HEK293 (cell line): Measurements from ENCODE around the gene PPARG.

Experiments used
- CTCF ChIA-PET: fragments of 350-600 bp; formaldehyde crosslinking; extraction: SDS; loops from one replicate; lab custom pipeline; 2021; ENCODE audit warnings: antibody characterized with exemption; lab: Yijun Ruan, JAX
- POLR2A ChIA-PET: fragments of 300-600 bp; formaldehyde crosslinking; extraction: SDS; loops from one replicate; lab custom pipeline; 2020; ENCODE audit warnings: antibody characterized with exemption, inconsistent platforms; lab: Yijun Ruan, JAX
- H3K27ac ChIP-seq: fragments of 200-500 bp; sonication (Bioruptor generic); 2 replicates; pipeline ENCODE4 v1.5.1; 2014; ENCODE audit warnings: low read depth, low read length, control low read depth, inconsistent platforms; ENCODE audit errors: extremely low read depth
- H3K36me3 ChIP-seq, 2 experiments: fragments of 200-500 bp in 1 of 2; sonication (Bioruptor generic) in 1 of 2; 1 replicate in 1 of 2; 2 replicates in 1 of 2; pipeline ENCODE4 v1.5.1; 2014 to 2017; ENCODE audit warnings: inconsistent platforms in 2 of 2, low read length in 2 of 2; ENCODE audit not compliant: control insufficient read depth in 2 of 2, insufficient read depth in 1 of 2
- H3K4me1 ChIP-seq: fragments of 200-500 bp; sonication (Bioruptor generic); 2 replicates; pipeline ENCODE4 v1.5.1; 2014; ENCODE audit warnings: mild to moderate bottlenecking, low read length, inconsistent platforms; ENCODE audit not compliant: control insufficient read depth, insufficient read depth
- H3K4me3 ChIP-seq: 2 replicates; pipeline ENCODE4 v1.5.1; 2011; ENCODE audit warnings: low read depth, mild to moderate bottlenecking, control low read depth, low read length, moderate library complexity
- H3K9me3 ChIP-seq: fragments of 200-500 bp; sonication (Bioruptor generic); 2 replicates; pipeline ENCODE4 v1.5.1; 2014; ENCODE audit warnings: low read depth, low read length, inconsistent platforms; ENCODE audit not compliant: control insufficient read depth, insufficient read depth
- MZF1 ChIP-seq: fragments of 450-650 bp; formaldehyde crosslinking; IDR thresholded peaks from 2 replicates; pipeline ENCODE4 v1.5.1; 2017; ENCODE audit warnings: missing biosample characterization, missing genetic modification characterization, borderline replicate concordance
- PRDM1 ChIP-seq: fragments of 450-650 bp; formaldehyde crosslinking; IDR thresholded peaks from 2 replicates; pipeline ENCODE4; 2016; ENCODE audit warnings: missing biosample characterization, missing genetic modification characterization
- REST ChIP-seq: fragments of 450-650 bp; formaldehyde crosslinking; IDR thresholded peaks from 2 replicates; pipeline ENCODE4 v1.5.1; 2016; ENCODE audit warnings: missing biosample characterization, missing genetic modification characterization
- SCRT1 ChIP-seq: fragments of 450-650 bp; formaldehyde crosslinking; IDR thresholded peaks from 2 replicates; pipeline ENCODE4 v1.5.1; 2016; ENCODE audit warnings: missing biosample characterization, missing genetic modification characterization, borderline replicate concordance
- SCRT2 ChIP-seq: fragments of 450-650 bp; formaldehyde crosslinking; IDR thresholded peaks from 2 replicates; pipeline ENCODE4 v1.5.1; 2016; ENCODE audit warnings: missing biosample characterization, missing genetic modification characterization
- ZFP3 ChIP-seq: fragments of 450-650 bp; formaldehyde crosslinking; IDR thresholded peaks from 2 replicates; pipeline ENCODE4 v1.5.1; 2016; ENCODE audit warnings: low read depth, missing biosample characterization, missing genetic modification characterization
- ZNF221 ChIP-seq: fragments of 450-650 bp; formaldehyde crosslinking; IDR thresholded peaks from 2 replicates; pipeline ENCODE4 v1.5.1; 2017; ENCODE audit warnings: missing biosample characterization, missing genetic modification characterization, borderline replicate concordance
- ZNF549 ChIP-seq: fragments of 450-650 bp; IDR thresholded peaks from 2 replicates; pipeline ENCODE4 v1.5.1; 2018; ENCODE audit warnings: missing biosample characterization, missing genetic modification characterization, mild to moderate bottlenecking, inconsistent platforms, moderate library complexity
- ZNF670 ChIP-seq: fragments of 450-650 bp; formaldehyde crosslinking; IDR thresholded peaks from 2 replicates; pipeline ENCODE4 v1.5.1; 2016; ENCODE audit warnings: missing biosample characterization, missing genetic modification characterization, low read depth
- ZNF76 ChIP-seq: fragments of 450-650 bp; formaldehyde crosslinking; IDR thresholded peaks from 2 replicates; pipeline ENCODE4; 2016; ENCODE audit warnings: low read depth, missing biosample characterization, missing genetic modification characterization, borderline replicate concordance
- ZSCAN5A ChIP-seq: fragments of 450-650 bp; formaldehyde crosslinking; IDR thresholded peaks from 2 replicates; pipeline ENCODE4 v1.5.1; 2016; ENCODE audit warnings: missing biosample characterization, missing genetic modification characterization
- TF ChIP-seq, protein P1 (sequence below): fragments of 450-650 bp; formaldehyde crosslinking; IDR thresholded peaks from 2 replicates; pipeline ENCODE4 v1.5.1; 2016; ENCODE audit warnings: missing biosample characterization, missing genetic modification characterization
- TF ChIP-seq, protein P2 (sequence below): fragments of 450-650 bp; formaldehyde crosslinking; IDR thresholded peaks from 2 replicates; pipeline ENCODE4 v1.5.1; 2016; ENCODE audit warnings: missing biosample characterization, missing genetic modification characterization

Gene PPARG

GRCh38 chr3:12462159-12462947, 173.5 kb downstream of the PPARG start (continued):
- TF ChIP-seq, protein P1, sequence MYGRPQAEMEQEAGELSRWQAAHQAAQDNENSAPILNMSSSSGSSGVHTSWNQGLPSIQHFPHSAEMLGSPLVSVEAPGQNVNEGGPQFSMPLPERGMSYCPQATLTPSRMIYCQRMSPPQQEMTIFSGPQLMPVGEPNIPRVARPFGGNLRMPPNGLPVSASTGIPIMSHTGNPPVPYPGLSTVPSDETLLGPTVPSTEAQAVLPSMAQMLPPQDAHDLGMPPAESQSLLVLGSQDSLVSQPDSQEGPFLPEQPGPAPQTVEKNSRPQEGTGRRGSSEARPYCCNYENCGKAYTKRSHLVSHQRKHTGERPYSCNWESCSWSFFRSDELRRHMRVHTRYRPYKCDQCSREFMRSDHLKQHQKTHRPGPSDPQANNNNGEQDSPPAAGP (tag by site-specific recombination): no peak
- no peak for TF ChIP-seq ZSCAN5A (tag by site-specific recombination)
- TF ChIP-seq REST (tag by site-specific recombination): no peak
- no peak for TF ChIP-seq MZF1 (tag by site-specific recombination)
- TF ChIP-seq ZNF549 (tag by site-specific recombination): no peak
- no peak for TF ChIP-seq ZNF221
- no peak for TF ChIP-seq ZNF670

DNA sequence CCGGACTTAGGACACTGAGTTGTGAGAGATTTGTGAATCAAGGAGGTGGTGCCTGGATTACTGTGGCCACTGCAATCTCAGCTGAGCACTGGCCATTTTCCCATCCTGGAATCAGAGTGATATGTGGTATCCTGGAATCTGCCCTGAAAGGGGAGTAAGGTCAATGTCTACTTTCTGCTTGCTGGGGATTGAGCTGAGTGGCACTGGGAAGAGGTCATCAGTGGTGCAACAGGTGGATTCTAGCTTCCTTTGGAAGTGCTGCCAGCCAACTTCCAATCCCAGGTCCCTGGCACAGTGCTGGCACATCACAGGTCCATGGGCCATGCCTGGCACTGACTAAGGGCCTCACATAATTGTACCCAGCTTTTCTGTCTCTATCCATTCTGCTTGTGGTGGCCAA, 174.8 kb downstream of the PPARG start:
- CTCF ChIA-PET: no interaction called here
- Histone ChIP-seq H3K4me3 (no peak overlapping the region), H3K27ac (no peak overlapping the region), H3K36me3 (no peaks in the 10 kb centered on the region), H3K4me1 (no peaks in the 10 kb centered on the region)
- POLR2A ChIA-PET: interaction anchor here (1.1 kb wide), 1 partner anchor 19 kb away, joined by 5 read pairs; no protein-coding TSS in a partner anchor
- TF ChIP-seq, protein P2, sequence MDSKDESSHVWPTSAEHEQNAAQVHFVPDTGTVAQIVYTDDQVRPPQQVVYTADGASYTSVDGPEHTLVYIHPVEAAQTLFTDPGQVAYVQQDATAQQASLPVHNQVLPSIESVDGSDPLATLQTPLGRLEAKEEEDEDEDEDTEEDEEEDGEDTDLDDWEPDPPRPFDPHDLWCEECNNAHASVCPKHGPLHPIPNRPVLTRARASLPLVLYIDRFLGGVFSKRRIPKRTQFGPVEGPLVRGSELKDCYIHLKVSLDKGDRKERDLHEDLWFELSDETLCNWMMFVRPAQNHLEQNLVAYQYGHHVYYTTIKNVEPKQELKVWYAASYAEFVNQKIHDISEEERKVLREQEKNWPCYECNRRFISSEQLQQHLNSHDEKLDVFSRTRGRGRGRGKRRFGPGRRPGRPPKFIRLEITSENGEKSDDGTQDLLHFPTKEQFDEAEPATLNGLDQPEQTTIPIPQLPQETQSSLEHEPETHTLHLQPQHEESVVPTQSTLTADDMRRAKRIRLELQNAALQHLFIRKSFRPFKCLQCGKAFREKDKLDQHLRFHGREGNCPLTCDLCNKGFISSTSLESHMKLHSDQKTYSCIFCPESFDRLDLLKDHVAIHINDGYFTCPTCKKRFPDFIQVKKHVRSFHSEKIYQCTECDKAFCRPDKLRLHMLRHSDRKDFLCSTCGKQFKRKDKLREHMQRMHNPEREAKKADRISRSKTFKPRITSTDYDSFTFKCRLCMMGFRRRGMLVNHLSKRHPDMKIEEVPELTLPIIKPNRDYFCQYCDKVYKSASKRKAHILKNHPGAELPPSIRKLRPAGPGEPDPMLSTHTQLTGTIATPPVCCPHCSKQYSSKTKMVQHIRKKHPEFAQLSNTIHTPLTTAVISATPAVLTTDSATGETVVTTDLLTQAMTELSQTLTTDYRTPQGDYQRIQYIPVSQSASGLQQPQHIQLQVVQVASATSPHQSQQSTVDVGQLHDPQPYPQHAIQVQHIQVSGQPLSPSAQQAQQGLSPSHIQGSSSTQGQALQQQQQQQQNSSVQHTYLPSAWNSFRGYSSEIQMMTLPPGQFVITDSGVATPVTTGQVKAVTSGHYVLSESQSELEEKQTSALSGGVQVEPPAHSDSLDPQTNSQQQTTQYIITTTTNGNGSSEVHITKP (tag by site-specific recombination): 0 out of 2 replicates have a peak, but pooled peaks have one; percentile 20
- TF ChIP-seq SCRT2: peak; percentile 95
- no peak for TF ChIP-seq PRDM1 (tag by site-specific recombination)
- TF ChIP-seq SCRT1 (tag by site-specific recombination): peak; percentile 88
- TF ChIP-seq, all 188 proteins: peak for 3
- H3K9me3 ChIP-seq: no peaks in the 10 kb centered on the region

GRCh38 chr3:12464181-12464580, 175.3 kb downstream of the PPARG start:
- ChIA-PET POLR2A (interaction anchor here (1.1 kb wide), 1 partner anchor 19 kb away, joined by 5 read pairs; no protein-coding TSS in a partner anchor), CTCF (no interaction called here)
- Histone ChIP-seq H3K27ac (no peak overlapping the region), H3K36me3 (no peaks in the 10 kb centered on the region), H3K9me3 (no peaks in the 10 kb centered on the region), H3K4me1 (no peaks in the 10 kb centered on the region), H3K4me3 (no peak overlapping the region)
- TF ChIP-seq ZFP3 (peak; percentile 76), ZNF76 (tag by site-specific recombination) (no peak)
